Measurements from ENCODE around the gene MICAL1.
A peak's percentile ranks its signal among the peaks of the same experiment; 100 is the strongest.
"Not testable (repeated sequence)": the region's sequence is repeated elsewhere in the genome, so short reads cannot be mapped to it uniquely, and the experiment has no call there.

The MICAL1 gene

GRCh38 chr6:109466212-109466923, 10.8 kb upstream of the MICAL1 start:
- ATAC-seq (ENCODE audit: low read depth) = no peak
- no peak for DNase-seq (ENCODE audit: low spot score)
- Histone ChIP-seq H3K4me3 (ENCODE audit: severe bottlenecking) (no peak overlapping the region), H3K36me3 (ENCODE audit: low read depth) (peaks cover 75% of the 10 kb centered on the region), H3K27ac (ENCODE audit: poor library complexity, severe bottlenecking) (no peak overlapping the region), H3K9me3 (ENCODE audit: severe bottlenecking) (no peaks in the 10 kb centered on the region), H3K4me1 (ENCODE audit: insufficient read depth, poor library complexity, severe bottlenecking) (no peaks in the 10 kb centered on the region), H3K27me3 (ENCODE audit: insufficient read depth, poor library complexity, severe bottlenecking) (no peaks in the 10 kb centered on the region)
- TF ChIP-seq CTCF (IDR thresholded peaks at IDR 0.05; ENCODE audit: poor library complexity, severe bottlenecking) = no peak

GRCh38 chr6:109465772-109466171, 10.2 kb upstream of the MICAL1 start:
- H3K9me3 ChIP-seq (ENCODE audit: severe bottlenecking) = no peaks in the 10 kb centered on the region
- H3K36me3 ChIP-seq (ENCODE audit: low read depth) = peaks cover 75% of the 10 kb centered on the region
- no peak for DNase-seq (ENCODE audit: low spot score)
- no peak for TF ChIP-seq CTCF (IDR thresholded peaks at IDR 0.05; ENCODE audit: poor library complexity, severe bottlenecking)
- no peak overlapping the region for H3K27ac ChIP-seq (ENCODE audit: poor library complexity, severe bottlenecking)
- H3K27me3 ChIP-seq (ENCODE audit: insufficient read depth, poor library complexity, severe bottlenecking) = no peaks in the 10 kb centered on the region
- no peak overlapping the region for H3K4me3 ChIP-seq (ENCODE audit: severe bottlenecking)
- ATAC-seq (ENCODE audit: low read depth) = no peak
- no peaks in the 10 kb centered on the region for H3K4me1 ChIP-seq (ENCODE audit: insufficient read depth, poor library complexity, severe bottlenecking)

GRCh38 chr6:109461733-109462526, 6.4 kb upstream of the MICAL1 start:
- TF ChIP-seq CTCF (IDR thresholded peaks at IDR 0.05; ENCODE audit: poor library complexity, severe bottlenecking) = no peak
- ATAC-seq (ENCODE audit: low read depth) = peak; percentile 73
- Histone ChIP-seq H3K4me3 (ENCODE audit: severe bottlenecking) (no peak overlapping the region), H3K27me3 (ENCODE audit: insufficient read depth, poor library complexity, severe bottlenecking) (no peaks in the 10 kb centered on the region), H3K27ac (ENCODE audit: poor library complexity, severe bottlenecking) (no peak overlapping the region), H3K9me3 (ENCODE audit: severe bottlenecking) (no peaks in the 10 kb centered on the region), H3K36me3 (ENCODE audit: low read depth) (peaks cover 63% of the 10 kb centered on the region), H3K4me1 (ENCODE audit: insufficient read depth, poor library complexity, severe bottlenecking) (no peaks in the 10 kb centered on the region)
- DNase-seq (ENCODE audit: low spot score) = no peak

GRCh38 chr6:109461205-109461604, 5.6 kb upstream of the MICAL1 start:
- not testable (repeated sequence) for DNase-seq (ENCODE audit: low spot score); H3K9me3 ChIP-seq (ENCODE audit: severe bottlenecking); H3K4me1 ChIP-seq (ENCODE audit: insufficient read depth, poor library complexity, severe bottlenecking); ATAC-seq (ENCODE audit: low read depth); H3K27ac ChIP-seq (ENCODE audit: poor library complexity, severe bottlenecking); H3K27me3 ChIP-seq (ENCODE audit: insufficient read depth, poor library complexity, severe bottlenecking); H3K4me3 ChIP-seq (ENCODE audit: severe bottlenecking)
- H3K36me3 ChIP-seq (ENCODE audit: low read depth) = peaks cover 56% of the 10 kb centered on the region

GRCh38 chr6:109460161-109460829, 4.7 kb upstream of the MICAL1 start:
- no peak for DNase-seq (ENCODE audit: low spot score)
- no peak for TF ChIP-seq CTCF (IDR thresholded peaks at IDR 0.05; ENCODE audit: poor library complexity, severe bottlenecking)
- Histone ChIP-seq H3K27ac (ENCODE audit: poor library complexity, severe bottlenecking) (no peak overlapping the region), H3K36me3 (ENCODE audit: low read depth) (peaks cover 47% of the 10 kb centered on the region), H3K4me1 (ENCODE audit: insufficient read depth, poor library complexity, severe bottlenecking) (no peaks in the 10 kb centered on the region), H3K9me3 (ENCODE audit: severe bottlenecking) (no peaks in the 10 kb centered on the region), H3K4me3 (ENCODE audit: severe bottlenecking) (no peak overlapping the region), H3K27me3 (ENCODE audit: insufficient read depth, poor library complexity, severe bottlenecking) (no peaks in the 10 kb centered on the region)
- ATAC-seq (ENCODE audit: low read depth) = no peak
